ENCODE results near the gene PLA2G2F.

The PLA2G2F gene

GRCh38 chr1:20168564-20169491 is 29.7 kb downstream of the PLA2G2F start:
- in situ Hi-C loops (cut with MboI; ENCODE audit: low sequenced_read_pairs), result no loop called here

- in situ Hi-C loops (cut with MboI; ENCODE audit: low sequenced_read_pairs), result no loop called here
Observed at GRCh38 chr1:20169932-20170331, 30.8 kb downstream of the PLA2G2F start.

- in situ Hi-C loops (cut with MboI; ENCODE audit: low sequenced_read_pairs), result no loop called here
Observed at GRCh38 chr1:20172033-20172590, 33.0 kb downstream of the PLA2G2F start.

- in situ Hi-C loops (cut with MboI; ENCODE audit: low sequenced_read_pairs), result no loop called here
Observed at GRCh38 chr1:20174937-20175666, 36.0 kb downstream of the PLA2G2F start.

- in situ Hi-C loops (cut with MboI; ENCODE audit: low sequenced_read_pairs), result no loop called here
Observed at GRCh38 chr1:20178634-20179370, 39.7 kb downstream of the PLA2G2F start.

- in situ Hi-C loops (cut with MboI; ENCODE audit: low sequenced_read_pairs), result no loop called here
Observed at GRCh38 chr1:20179371-20180128, 40.4 kb downstream of the PLA2G2F start.

- in situ Hi-C loops (cut with MboI; ENCODE audit: low sequenced_read_pairs), result no loop called here
Observed at GRCh38 chr1:20180129-20180843, 41.2 kb downstream of the PLA2G2F start.

GRCh38 chr1:20180844-20181207 is 41.7 kb downstream of the PLA2G2F start:
- in situ Hi-C loops (cut with MboI; ENCODE audit: low sequenced_read_pairs), result no loop called here

GRCh38 chr1:20182415-20182814 is 43.3 kb downstream of the PLA2G2F start:
- in situ Hi-C loops (cut with MboI; ENCODE audit: low sequenced_read_pairs), result no loop called here

- in situ Hi-C loops (cut with MboI; ENCODE audit: low sequenced_read_pairs), result no loop called here
Observed at GRCh38 chr1:20183035-20183434, 43.9 kb downstream of the PLA2G2F start.

- in situ Hi-C loops (cut with MboI; ENCODE audit: low sequenced_read_pairs), result no loop called here
Observed at GRCh38 chr1:20183616-20184271, 44.6 kb downstream of the PLA2G2F start.

- in situ Hi-C loops (cut with MboI; ENCODE audit: low sequenced_read_pairs), result no loop called here
Observed at GRCh38 chr1:20184481-20184900, 45.4 kb downstream of the PLA2G2F start.

GRCh38 chr1:20184997-20185833 is 46.1 kb downstream of the PLA2G2F start:
- in situ Hi-C loops (cut with MboI; ENCODE audit: low sequenced_read_pairs), result no loop called here

- in situ Hi-C loops (cut with MboI; ENCODE audit: low sequenced_read_pairs), result no loop called here
Observed at GRCh38 chr1:20185834-20186782, 47.0 kb downstream of the PLA2G2F start, which contains the start of the genes PLA2G2C and UBXN10. Gene PLA2G2C (minus strand): TSS chr1:20186518. CDS start chr1:20177363, 9,155 bp downstream. Gene UBXN10 (plus strand): TSS chr1:20186096. CDS start chr1:20190562, 4,466 bp downstream.

- in situ Hi-C loops (cut with MboI; ENCODE audit: low sequenced_read_pairs), result no loop called here
Observed at GRCh38 chr1:20187103-20187812, 48.1 kb downstream of the PLA2G2F start.

GRCh38 chr1:20187813-20188454 is 48.8 kb downstream of the PLA2G2F start:
- in situ Hi-C loops (cut with MboI; ENCODE audit: low sequenced_read_pairs), result no loop called here
